Measurements from ENCODE around the gene ARHGAP31.
A peak's percentile ranks its signal among the peaks of the same experiment; 100 is the strongest.
"Not testable (repeated sequence)": the region's sequence is repeated elsewhere in the genome, so short reads cannot be mapped to it uniquely, and the experiment has no call there.

The ARHGAP31 gene

GRCh38 chr3:119322021-119322834 lies 28.0 kb downstream of the ARHGAP31 start:
- no peak for DNase-seq

GRCh38 chr3:119322835-119323722 lies 28.9 kb downstream of the ARHGAP31 start:
- DNase-seq, result peak; percentile 92

GRCh38 chr3:119323723-119324085 lies 29.5 kb downstream of the ARHGAP31 start:
- no peak for DNase-seq

GRCh38 chr3:119324899-119325298 lies 30.7 kb downstream of the ARHGAP31 start:
- no peak for DNase-seq

- DNase-seq, result no peak
These were observed 32.8 kb downstream of the ARHGAP31 start for GRCh38 chr3:119326976-119327375.

GRCh38 chr3:119329551-119329950 lies 35.4 kb downstream of the ARHGAP31 start:
- no peak for DNase-seq

- no peak for DNase-seq
These were observed 36.0 kb downstream of the ARHGAP31 start for GRCh38 chr3:119330181-119330580.

- DNase-seq, result no peak
These were observed 36.7 kb downstream of the ARHGAP31 start for GRCh38 chr3:119330858-119331257.

- no peak for DNase-seq
These were observed 37.5 kb downstream of the ARHGAP31 start for GRCh38 chr3:119331661-119332060.

GRCh38 chr3:119333773-119334509 lies 39.8 kb downstream of the ARHGAP31 start:
- DNase-seq, result no peak

- DNase-seq, result no peak
These were observed 42.6 kb downstream of the ARHGAP31 start for GRCh38 chr3:119336823-119337222.

- DNase-seq, result not testable (repeated sequence)
These were observed 43.2 kb downstream of the ARHGAP31 start for GRCh38 chr3:119337407-119337806.

GRCh38 chr3:119338754-119339153 lies 44.6 kb downstream of the ARHGAP31 start:
- no peak for DNase-seq

- no peak for DNase-seq
These were observed 45.8 kb downstream of the ARHGAP31 start for GRCh38 chr3:119340014-119340413.

GRCh38 chr3:119340446-119340845 lies 46.3 kb downstream of the ARHGAP31 start:
- DNase-seq, result no peak

- no peak for DNase-seq
These were observed 48.0 kb downstream of the ARHGAP31 start for GRCh38 chr3:119342176-119342575.

- no peak for DNase-seq
These were observed 49.5 kb downstream of the ARHGAP31 start for GRCh38 chr3:119343719-119344118.

GRCh38 chr3:119346076-119346496 lies 51.9 kb downstream of the ARHGAP31 start:
- DNase-seq, result no peak

- DNase-seq, result no peak
These were observed 52.9 kb downstream of the ARHGAP31 start for GRCh38 chr3:119347036-119347435.

- no peak for DNase-seq
These were observed 55.3 kb downstream of the ARHGAP31 start for GRCh38 chr3:119349354-119350041.

- DNase-seq, result no peak
These were observed 55.9 kb downstream of the ARHGAP31 start for GRCh38 chr3:119350114-119350513.

- DNase-seq, result no peak
These were observed 57.4 kb downstream of the ARHGAP31 start for GRCh38 chr3:119351581-119351980.
